Umbilical cord (tissue), 2 donors: ENCODE results near the gene MTMR12. TPM values are rescaled to one million over a fixed set of nuclear protein-coding genes. Genes with fewer than 3 reads are reported as not detected.
"Not testable (repeated sequence)": the region's sequence is repeated elsewhere in the genome, so short reads cannot be mapped to it uniquely, and the experiment has no call there.

Experiments used
- DNase-seq: peaks from one replicate; pipeline ENCODE4 v3.0.0-alpha.2; 2015; ENCODE audit warnings: low spot score
- total RNA-seq: library from RNA; depleted of rRNA; stranded (reverse); fragments of >200 nt; gene quantifications from one replicate; pipeline ENCODE4 v1.2.3, GENCODE V29; 2014; ENCODE audit warnings: low replicate concordance; ENCODE audit not compliant: insufficient read depth

The MTMR12 gene
- total RNA-seq, 1 donor from 2014 or later = 33.9 TPM

DNA sequence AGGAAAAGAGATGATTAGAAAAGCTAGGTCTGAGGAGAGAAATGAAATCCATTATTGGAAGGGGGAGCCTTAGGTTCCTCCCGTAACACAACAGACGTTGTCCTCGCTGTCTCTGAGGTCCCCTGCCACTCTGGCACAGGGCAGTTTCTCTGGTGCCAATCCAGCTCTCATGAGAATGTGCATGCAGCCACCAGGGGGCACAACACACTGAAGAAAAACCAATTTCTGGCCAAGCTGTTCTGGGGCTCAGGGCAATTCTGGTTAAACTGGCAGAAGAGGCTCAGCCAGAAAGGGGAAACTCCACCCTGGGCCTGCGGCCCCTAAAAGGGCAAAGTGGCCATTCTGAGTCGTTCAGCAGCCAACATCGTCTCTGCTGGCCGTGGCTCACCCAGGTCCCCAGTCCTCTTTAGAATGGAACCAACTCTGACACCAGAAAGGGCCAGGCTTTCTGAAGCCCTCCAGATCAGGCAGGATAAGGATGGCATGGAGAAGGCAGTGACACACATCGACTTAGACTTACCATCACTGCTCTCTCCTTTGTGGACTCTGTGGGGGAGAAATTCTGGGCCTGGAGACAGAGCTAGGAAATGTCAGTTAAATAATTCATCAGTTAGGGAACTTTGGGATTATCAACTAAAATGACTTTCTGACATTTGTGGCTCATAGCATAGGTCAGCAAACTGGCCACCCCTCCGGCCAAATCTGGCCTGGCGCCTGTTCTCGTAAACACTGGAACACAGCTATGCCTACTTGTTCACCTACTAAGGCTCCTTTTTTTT lies 80.1 kb downstream of the MTMR12 start:
- peak; percentile 81 for DNase-seq

DNA sequence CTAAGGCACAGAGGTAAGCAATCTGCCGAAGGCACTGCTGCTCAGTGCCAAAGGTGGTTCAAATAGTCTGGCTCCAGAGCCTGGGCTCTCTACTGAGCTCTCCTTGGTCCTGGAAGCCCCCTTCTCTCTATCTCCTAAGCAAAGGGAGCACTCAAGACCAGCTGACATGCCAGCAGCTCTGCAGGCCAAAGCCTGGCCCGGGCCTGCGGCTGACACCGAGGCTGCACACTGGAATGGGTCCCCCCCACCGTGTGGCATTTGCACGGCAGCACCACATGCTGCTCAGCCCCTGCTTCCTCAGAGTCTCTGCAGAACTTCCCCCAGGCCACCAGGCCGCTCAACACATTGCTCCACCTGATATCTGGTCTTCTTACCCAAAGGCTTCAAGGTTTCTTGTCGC lies 80.8 kb downstream of the MTMR12 start:
- no peak for DNase-seq

DNA sequence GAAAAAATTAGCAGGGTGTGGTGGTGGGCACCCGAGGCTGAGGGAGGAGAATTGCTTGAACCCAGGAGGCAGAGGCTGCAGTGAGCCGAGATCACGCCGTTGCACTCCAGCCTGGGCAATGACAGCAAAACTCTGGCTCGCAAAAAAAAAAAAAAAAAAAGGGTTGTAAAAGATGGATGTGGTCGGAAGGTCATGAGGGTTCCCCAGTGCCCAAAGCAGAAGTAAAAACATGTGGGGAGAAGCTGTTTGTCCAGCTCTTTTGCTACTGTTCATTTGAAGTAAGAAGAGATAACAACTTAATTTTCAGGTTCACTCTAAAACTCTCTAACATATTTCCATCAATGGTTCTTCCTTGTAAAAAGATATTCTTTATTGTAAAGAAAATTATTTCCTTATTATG lies 81.5 kb downstream of the MTMR12 start:
- no peak for DNase-seq

DNA sequence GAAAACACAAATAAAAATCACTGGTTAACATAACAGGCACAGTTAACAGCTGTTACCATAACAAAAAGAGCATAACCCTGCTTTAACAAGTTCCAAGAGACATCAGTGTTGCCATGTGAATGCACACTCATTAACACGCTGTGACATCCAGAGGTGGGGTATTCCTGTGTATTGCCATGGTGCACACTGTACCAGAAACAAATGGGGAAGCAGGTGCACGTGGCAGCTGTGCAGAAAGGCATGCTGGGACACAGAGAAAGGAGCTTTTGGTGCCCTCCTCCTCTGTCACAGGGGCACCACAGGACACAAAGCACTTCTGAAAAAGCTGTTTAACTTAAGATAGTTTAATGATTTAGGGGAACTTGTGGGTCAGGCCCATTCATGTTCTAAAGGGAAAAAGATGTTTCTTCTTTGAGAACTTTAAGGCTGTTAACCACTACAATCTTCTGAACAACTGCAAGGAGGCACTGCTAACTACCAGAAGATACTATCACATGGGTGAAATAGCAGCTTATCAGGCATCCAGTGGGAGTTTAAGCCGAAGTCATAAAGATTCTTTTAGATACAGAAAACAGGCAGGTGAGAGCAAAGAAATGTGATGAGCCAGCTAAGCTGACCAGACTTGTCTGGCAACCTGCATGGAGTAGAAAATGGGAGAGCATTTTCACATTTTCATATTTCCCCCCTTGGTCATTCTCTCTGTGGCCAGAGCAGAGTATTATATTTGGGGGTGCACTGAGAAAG lies 82.2 kb downstream of the MTMR12 start:
- DNase-seq = peak; percentile 38

DNA sequence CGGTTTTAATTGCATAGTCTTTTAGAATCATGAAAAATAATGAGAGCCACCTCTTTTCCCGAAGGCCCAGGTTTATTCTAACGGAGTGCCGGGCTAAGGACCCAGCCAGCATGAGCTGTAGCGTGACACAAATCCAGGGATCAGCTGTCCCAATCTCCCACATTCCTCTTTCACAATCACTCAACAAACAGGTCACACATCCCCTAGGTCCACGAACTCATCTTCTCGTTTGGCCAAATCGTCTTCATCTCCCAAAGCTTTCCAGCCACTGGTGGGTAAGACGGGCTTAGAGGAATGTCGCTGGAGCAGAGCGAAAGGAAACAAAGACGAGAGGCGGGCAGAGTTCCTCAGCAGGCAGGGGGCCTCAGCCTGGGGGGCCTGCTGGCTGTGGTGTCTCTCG lies 83.2 kb downstream of the MTMR12 start:
- DNase-seq = no peak

DNA sequence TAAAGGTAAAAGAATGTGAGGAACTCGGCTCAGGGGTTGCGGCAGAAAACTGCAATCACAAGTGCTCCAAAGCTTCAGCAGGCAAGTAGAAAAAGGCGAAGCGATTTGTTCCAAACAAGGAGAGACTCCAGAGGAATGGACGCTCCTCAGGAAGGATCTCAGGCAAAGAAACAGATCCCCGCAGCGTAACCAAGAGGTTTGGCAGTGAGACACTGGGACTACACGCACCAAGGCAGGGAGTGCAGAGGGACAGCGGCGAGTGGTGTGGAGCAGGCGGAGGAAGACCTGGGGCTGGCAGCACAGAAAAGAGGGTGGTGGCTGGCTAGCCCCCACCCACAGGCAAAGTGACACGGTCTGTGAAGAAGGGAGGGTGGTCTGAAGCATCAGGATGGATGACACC lies 83.9 kb downstream of the MTMR12 start:
- no peak for DNase-seq

DNA sequence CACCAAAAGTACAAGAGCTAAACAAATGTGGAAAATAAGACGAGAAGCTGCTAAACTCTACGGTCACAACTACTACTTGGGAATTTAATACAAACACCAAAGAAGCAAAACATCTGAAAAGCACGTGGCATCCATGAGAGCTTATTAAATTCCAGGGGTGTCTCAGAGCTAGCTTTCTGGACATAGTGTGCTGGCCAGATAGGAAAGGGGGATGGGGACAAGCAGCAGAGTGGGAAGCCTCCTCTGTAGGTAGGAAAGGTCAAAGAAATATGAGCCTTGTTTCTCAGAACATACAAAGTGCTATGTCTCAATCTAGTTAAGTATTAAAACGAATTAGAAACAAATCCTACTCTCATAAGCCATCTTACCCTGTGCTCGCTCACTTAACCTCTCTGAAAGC lies 87.3 kb downstream of the MTMR12 start:
- peak; percentile 66 for DNase-seq

DNA sequence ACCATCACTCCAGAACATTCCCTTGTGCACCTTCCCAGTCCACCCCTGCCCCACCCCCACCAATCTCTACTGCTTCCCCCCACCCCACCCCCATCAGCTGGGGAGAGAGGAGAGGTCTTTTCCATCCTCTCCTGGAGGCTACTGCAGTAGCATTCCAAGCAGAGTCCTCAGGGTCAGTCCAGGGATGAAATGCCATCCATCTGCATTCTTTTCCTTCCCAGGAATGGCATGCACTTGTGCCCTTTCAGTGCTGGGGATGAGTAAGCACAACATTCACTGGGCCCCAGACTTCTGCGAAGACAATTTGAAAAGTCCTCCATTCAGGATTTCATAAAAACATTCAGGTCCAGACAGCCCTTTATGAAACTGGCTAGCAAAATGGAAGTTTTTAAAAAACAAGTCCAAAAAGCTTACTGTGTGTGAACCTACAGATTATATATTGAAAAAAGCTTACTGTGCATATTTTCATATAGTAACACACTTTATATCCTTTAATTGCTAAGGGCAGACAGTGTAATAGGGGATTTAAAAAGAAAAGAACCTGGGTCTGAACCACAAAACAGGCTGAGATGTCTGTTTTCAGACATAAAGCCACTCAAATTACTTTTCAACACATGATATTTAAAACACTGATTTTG lies 88.6 kb downstream of the MTMR12 start:
- DNase-seq = peak; percentile 59

DNA sequence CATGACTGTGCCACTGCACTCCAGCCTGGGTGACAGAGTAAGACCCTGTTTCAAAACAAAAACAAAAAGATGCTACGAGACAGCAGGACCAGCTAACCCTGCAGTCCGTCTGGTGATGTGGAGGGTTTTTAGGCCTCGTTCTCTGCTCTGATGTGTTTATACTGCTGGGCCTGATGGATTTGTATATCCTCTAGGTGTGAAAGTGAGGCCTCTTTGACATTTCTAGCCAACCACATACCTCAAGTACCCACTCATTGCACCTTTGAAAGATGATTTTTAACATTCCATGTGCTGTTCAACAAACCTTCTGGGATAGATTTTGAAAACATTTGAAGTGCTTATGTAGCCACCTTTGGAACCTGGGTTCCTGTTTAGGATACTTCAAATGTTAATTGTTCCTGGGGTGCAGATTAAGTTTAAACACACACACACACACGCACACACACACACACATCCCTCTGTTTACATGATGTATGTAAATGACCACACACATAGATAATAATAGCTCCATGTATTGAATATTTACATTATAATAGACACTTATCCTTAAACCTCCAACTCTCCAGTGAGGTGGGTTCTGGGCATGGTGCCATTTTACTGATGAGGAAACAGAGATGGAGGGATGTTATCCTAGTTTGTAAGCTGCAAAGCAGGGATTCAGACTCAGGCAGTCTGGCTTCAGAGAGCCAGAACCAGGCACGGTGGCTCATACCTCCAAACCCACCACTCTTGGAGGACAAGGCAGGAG lies 89.8 kb downstream of the MTMR12 start:
- no peak for DNase-seq

DNA sequence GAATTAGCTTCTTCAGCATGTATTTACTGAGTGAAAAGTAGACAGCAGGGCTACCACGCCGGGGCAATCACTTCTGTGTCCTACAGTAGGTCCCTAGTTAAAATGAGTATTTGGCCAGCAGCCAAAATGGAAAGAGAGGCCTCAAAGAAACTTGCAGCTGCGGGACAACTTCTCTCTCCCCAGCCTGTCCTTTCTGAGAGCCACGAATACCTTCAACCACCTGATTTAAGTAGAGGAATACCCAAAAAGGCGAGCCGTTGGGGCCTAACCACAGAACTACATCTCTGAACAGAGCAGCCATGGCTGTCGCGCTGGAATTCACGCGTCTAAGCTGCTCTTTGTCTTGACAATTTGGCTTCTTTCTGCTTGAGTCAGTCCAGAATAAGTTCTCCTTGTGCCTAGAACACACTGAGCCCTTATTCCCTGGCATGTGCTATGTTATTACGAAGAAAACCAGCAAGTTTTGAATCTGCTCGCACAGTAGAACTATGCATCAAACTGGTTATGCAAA lies 94.8 kb downstream of the MTMR12 start:
- DNase-seq = peak; percentile 62

DNA sequence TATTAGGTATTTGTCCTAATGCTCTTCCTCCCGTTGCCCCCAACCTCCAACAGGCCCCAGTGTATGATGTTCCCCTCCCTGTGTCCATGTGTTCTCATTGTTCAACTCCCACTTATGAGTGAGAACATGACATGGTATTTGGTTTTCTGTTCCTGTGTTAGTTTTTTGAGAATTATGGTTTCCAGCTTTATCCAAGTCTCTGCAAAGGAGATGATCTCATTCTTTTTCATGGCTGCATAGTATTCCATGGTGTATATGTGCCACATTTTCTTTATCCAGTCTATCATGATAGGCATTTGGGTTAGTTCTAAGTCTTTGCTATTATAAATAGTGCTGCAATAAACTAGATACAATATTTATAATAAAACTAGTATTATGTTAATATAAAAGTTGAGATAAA lies 98.4 kb downstream of the MTMR12 start:
- DNase-seq = not testable (repeated sequence)

DNA sequence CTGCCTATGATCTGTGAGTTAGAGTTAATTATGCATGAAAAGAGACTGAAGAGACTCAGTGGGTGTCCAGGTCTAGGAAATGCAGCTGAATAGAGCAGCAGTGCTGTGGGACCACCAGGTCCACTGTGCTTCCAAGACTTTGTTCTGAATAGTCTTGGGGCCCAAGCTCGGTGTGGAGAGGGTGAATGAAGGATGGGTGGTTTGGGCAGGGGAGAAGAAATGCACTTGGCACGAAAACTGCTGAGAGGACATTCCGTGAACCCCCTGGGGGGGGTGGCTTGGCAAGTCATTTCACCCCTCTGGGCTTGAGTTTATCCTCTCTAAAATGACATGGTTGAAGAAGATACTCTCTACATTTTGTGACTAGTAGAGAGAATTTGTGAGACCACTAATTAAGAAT lies 102.6 kb downstream of the MTMR12 start:
- DNase-seq = no peak

DNA sequence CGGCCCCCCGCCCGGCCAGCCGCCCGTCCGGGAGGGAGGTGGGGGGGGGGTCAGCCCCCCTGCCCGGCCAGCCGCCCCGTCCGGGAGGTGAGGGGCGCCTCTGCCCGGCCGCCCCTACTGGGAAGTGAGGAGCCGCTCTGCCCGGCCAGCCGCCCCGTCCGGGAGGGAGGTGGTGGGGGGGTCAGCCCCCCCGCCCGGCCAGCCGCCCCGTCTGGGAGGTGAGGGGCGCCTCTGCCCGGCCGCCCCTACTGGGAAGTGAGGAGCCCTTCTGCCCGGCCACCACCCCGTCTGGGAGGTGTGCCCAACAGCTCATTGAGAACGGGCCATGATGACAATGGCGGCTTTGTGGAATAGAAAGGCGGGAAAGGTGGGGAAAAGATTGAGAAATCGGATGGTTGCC lies 103.9 kb downstream of the MTMR12 start:
- DNase-seq = not testable (repeated sequence)

DNA sequence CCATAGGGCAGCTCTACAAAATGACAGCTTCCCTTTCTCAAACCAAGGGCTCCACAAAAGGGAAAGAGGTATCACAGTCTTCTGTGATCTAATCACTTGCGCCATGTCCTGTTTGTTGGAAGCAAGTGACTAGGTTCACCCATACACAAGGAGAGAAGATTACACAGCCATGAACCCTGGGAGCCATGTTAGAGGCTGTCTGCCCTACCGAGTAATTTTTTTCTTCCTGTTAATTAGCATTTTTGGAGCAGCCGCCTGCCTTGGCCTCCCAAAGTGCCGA lies 105.4 kb downstream of the MTMR12 start:
- no peak for DNase-seq

DNA sequence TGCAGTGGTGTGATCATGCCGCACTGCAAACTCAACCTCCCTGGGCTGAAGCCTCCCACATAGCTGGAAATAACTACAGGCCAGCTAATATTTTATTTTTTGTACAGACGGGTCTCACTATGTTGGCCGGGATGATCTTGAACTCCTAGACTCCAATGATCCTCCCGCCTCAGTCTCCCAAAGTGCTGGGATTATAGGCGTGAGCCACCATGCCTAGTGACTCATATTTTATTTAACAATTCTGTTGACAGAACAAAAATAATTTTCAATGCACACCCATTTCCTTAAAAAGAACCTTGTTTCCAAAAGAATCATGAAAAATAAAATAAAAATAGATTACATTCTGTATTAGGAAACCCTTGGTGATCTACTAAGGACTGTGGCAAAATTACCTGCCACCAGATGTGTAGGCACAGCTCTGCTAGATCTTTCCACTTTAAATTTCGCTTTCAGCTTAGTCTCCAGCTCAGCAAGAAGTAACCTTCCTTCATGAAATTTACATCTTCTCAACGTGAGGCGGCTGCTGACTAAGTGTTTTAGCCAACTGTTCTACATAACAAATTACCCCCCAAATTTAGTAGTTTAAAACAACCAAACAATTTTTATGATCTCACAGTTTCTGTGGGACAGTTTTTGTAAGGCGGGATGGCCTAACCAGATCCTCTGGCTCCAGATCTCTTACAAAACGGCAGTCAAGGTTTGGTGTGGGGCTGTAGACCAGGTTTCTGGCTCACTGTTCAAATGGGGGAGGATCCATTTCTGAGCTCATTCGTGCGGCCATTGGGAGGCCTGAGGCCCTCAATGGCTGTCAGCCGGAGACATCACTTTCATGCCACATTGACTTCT lies 106.0 kb downstream of the MTMR12 start:
- DNase-seq = no peak

DNA sequence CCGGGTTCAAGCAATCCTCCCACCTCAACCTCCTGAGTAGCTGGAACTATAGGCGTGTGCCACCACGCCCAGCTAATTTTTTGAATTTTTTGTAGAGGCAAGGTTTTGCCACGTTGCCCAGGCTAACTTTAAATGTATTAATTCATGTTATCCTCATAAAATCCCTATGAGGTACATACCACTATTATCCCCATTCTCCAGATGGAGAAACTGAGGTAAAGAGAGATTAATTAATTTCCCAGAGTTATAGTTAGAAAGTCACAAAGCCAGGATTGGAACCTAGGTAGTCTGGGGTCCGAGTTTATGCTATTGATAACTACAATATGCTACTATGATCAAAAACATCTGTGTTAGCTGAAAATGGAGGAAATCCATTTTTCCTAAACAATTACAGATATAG lies 106.7 kb downstream of the MTMR12 start:
- DNase-seq = no peak

DNA sequence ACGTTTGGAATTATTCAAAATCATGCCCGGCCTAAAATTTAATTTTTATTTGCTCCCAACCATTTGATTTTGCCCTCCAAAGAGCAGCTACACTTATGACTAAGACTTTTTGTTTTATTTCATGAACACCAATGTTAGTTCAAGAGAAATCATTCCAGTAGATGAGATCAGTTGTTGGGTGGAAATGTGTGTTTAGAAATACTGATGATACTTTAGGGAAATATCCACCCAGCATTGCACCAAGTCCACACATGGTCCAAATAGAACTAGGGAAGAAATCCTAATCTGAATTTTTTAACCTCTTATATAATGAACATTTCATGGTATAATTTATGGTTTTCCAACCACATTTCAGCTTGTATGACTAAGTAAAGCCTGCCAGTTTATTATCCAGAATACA lies 110.3 kb downstream of the MTMR12 start:
- no peak for DNase-seq

DNA sequence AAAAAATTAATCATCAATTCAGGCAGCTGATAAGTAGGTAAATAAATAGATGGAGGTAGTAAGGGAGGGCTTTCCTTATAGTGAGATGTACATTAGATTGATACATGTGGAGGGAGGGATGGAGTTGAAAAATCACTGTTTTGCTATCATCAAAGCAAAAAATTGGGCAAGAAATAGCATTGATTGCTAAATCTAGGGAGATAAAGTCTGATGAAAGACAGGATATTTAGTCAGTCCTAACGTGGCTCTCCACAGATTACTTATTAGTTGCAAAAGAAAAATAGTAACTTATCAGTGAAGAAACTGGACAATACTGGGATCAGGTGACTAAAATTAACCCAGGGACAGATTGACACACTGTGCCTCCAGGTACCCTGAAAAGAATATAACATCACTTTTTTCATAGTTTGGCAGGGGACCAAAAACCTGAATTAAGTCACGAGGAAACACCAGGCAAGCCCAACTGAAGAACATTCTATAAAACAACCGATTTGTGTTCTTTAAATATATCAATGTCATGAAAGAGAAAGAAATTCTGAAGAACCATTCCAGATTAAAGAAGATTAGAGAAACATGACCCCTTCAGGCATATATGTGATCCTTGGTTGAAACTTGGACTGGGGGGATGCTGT lies 111.5 kb downstream of the MTMR12 start:
- DNase-seq = peak; percentile 27

DNA sequence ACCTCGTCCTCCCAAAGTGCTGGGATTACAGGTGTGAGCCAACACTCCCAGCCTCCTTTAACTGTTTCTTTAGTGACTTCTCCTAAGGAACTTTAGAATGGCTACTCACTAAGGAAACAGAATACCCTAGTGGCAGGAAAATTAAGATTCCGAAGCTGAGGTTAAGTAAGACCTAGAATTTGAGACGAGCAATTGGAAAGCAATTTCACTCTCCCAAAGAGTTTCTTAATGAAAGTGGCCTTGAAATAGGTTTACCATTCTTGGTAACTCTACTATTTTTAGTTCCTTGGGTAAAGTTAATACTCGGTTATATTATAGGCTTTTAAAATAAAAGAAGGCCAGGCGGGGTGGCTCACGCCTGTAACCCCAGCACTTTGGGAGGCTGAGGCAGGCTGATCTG lies 115.7 kb downstream of the MTMR12 start:
- no peak for DNase-seq

DNA sequence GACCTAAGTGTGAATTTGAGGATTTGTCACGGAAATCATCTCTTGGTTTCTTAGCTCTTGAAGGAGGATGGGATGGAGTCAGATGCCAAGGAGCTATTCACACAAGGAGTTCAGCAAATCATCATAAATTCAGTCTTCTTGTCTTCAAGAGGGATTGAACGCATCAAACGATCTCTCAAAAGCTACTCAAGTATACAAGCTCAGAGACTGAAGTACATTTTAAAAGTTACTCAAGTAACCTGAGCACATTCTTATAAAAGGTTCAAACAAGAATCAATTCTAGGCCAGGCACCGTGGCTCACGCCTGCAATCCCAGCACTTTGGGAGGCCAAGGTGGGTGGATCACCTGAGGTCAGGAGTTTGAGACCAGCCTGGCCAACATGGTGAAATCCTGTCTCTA lies 117.5 kb downstream of the MTMR12 start:
- DNase-seq = no peak

DNA sequence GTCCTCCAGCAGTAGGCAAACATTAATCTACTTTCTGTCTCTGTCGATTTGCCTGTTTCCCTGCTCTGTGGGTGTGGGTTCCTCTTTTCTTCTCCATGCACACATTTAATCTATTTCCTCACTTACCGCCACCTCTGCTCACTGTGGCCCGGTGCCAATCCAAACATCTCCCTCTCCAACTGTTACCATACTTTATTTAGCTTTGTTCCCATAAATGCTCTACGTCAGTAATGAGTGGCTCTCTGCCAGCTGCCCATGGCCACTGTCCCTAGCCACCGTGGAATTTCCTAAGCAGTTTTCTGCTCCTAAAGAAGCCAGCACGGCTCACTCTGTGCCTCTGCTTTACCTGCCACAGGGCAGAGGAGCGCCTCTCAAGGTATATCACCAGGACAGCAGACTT lies 119.1 kb downstream of the MTMR12 start:
- DNase-seq = peak; percentile 76
